GM18867 (cell line): ENCODE results near the gene MYBPH.

Experiments used
- ATAC-seq: cut with Tn5 transposase; IDR thresholded peaks from one replicate; pipeline ENCODE4 v1.9.1; 2021; ENCODE audit warnings: mild to moderate bottlenecking, moderate library complexity; ENCODE audit not compliant: unreplicated experiment

MYBPH gene

GRCh38 chr1:203175237-203175826, at the start of gene MYBPH:
MYBPH (minus strand) TSS chr1:203175826; CDS start chr1:203175755, 71 bp downstream.
- no peak for ATAC-seq

DNA sequence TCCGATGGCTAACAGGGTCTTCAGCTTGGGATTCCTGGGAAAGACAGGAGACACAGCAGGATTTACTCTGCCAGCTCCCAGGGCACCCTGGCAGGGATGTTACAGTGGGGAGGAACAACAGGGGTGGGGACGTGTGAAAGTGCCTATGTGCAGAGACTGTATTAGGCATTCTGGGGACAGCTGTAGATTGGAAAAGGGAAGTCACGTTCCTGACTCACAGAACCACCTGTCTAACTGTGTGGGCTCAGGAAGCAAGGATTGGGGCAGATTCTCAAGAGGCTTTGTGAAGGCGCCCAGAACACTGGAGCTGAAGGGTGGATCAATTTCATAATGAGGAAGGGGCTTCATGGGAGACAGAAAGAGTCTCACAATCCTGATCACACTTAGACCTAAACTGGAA, 49.4 kb upstream of the MYBPH start:
- no peak for ATAC-seq

GRCh38 chr1:203223012-203223775, 47.6 kb upstream of the MYBPH start:
- no peak for ATAC-seq

DNA sequence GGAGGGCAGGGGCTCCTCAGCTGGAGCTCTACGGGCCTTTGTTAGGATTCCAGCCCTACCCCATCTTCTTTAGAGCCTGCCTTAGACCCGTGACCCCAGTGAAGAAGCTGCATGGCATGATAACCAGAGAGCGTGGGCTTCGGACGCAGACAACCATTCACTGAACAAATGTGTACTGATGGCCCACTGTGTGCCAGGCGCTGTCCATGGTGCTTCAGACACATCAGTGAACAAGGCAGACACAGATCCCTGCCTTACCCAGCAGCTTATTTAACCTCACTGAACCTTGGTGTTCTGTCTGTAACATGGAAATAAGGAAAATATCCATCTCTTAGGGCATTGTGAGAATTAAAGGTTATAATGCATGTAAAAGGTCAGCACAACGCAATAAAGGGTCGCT, 44.3 kb upstream of the MYBPH start:
- ATAC-seq: no peak

DNA sequence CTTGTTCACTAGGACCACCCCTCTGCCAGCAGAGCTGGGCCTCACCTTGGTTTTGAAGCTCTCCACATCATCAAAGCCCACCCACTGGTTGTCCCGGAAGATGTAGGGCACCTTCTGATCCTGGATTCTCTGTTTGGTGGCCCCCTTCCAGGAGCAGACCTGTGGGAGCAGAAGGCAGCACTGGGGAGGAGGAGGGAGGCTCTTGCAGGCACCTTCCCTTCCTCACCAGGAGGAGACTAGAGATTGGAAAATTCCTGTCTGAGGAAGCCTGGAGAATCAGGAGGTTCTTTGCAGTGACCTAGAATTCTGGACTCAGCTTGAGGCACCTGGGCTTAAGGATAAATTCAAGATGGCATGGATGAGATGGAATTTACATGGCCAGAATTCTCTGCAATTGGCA, 43.5 kb upstream of the MYBPH start:
- ATAC-seq: no peak

DNA sequence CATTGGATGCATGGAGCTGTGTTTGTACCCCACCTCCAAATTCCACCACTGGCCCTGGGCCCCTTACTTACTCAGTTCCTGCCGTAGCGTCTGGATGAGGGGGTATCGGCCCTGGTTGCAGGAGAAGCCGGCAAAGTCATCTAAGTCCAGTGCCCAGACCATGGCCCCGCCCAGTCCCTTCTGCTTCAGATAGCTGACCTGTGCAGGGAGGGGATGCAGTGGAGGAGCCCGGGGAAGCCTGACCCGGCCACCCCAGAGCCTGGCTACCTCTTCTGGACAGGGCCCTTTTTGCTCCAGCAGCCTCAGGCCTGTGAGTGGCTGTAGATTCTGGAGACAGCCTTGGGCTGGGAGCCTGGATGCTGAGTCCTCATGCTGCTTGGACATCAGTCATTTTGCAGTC, 42.0 kb upstream of the MYBPH start:
- no peak for ATAC-seq

DNA sequence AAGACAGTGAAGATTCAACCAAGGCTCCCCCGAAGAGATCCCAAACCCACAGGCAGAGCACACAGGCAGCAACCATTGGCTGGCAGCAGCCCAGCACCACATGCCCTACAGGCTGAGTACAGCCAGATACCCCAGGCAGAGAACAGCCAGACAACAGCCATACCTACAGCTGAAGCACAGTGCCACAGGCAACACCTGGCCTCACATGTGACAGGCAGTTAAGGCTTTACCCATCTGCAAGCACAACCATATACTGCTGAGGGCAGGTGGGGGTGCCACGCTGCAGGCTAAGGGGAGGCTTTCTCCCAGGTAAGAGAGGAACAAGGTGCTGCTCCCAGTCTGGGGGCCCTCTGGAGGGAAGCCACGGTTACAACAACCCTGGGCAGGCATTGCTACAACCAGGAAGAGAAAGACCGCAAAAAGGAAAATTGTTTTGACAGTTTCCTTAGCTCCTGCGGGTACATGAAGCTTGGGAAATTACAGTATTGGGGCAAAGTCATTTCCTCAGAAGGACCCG, 41.6 kb upstream of the MYBPH start:
- ATAC-seq: no peak

GRCh38 chr1:203216274-203217138, 40.9 kb upstream of the MYBPH start:
- no peak for ATAC-seq

DNA sequence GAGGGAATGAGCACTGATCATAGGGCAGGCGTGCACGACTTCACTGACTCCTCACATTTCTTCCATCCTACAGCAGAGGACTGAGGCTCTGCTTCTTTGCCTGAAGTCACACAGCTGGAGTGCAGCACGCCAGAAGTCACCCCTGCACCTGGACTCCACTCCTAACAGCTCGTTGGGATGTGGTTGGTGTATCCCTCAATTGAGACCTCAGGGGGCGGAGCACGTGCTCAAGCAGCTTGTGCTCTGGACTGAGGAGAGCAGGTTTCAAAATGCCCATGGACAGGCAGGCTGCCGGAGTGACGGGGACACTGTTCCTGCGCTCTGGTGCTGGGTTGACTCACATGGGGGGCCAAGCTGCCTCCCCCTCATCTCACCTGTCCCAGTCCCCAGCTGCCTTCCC, 39.9 kb upstream of the MYBPH start:
- no peak for ATAC-seq

- ATAC-seq: no peak
These were observed 39.2 kb upstream of the MYBPH start for GRCh38 chr1:203214871-203215270.

- no peak for ATAC-seq
These were observed 37.5 kb upstream of the MYBPH start for GRCh38 chr1:203213126-203213525.

DNA sequence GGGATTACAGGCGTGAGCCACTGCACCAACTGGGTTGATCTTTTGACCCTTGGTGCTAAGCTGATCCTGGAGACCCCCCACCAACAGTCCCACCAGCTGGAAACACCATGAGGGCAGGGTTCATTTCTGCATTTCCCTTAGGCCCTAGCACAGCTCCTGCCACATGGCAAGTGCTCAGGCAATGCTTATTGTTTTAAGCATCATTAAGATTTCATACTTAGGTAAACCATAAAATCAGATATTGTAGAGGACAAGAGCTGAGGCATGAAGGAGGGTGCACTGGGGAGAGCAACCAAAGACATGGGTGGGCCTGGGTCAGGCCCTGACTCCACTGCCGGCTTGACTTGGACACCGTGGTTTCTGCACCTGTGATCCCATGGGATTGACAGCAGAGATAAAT, 36.2 kb upstream of the MYBPH start:
- no peak for ATAC-seq

GRCh38 chr1:203210988-203211387, 35.4 kb upstream of the MYBPH start:
- no peak for ATAC-seq

GRCh38 chr1:203210350-203210749, 34.7 kb upstream of the MYBPH start:
- no peak for ATAC-seq

GRCh38 chr1:203208181-203208580, 32.6 kb upstream of the MYBPH start:
- ATAC-seq: no peak

DNA sequence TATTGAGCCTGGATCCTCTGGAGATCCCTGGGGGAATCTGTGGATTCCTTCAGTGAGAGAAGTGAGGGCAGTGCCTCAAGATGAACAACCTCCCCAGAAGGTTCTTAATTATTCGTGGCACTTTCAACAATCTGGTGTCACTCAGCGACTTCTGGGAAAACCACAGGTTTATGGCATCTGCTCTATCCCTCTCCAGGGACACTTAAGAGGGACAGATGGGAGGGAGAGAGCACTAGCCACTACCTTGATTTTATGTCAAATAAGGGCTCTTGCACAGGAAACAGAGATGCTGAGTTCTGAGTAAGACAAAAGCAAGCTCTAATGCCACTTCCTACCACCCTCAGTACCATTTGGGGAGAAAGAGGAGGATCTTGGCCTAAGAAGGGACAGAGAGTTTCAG, 32.1 kb upstream of the MYBPH start:
- no peak for ATAC-seq

DNA sequence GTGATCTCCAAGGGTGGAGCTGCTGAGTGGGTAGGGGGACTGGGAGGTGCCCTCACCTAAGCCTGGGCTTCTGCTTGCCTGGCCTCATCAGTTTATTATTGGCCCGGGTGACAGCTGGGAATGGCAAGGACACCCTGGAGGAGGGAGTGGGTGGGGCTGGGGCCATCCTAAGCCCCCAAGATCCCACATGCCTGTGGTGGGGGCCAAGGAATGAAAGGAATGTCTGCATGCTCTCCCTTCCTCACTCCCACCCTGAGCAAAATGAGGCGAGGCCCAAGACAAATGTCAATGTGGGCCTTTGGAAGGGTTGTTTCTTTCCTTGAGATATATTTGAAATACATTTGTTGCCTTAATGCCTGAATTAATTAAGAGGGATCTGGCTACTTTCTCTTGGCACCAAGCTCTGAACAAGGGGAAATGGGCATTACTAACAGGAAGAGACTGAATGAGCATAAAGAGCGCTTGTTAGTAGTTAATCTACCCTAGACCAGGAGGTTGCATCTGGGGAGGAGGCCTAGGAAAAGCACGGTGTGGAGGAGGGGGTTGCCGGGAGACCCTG, 30.6 kb upstream of the MYBPH start:
- no peak for ATAC-seq

GRCh38 chr1:203204756-203205155, 29.1 kb upstream of the MYBPH start:
- ATAC-seq: no peak

DNA sequence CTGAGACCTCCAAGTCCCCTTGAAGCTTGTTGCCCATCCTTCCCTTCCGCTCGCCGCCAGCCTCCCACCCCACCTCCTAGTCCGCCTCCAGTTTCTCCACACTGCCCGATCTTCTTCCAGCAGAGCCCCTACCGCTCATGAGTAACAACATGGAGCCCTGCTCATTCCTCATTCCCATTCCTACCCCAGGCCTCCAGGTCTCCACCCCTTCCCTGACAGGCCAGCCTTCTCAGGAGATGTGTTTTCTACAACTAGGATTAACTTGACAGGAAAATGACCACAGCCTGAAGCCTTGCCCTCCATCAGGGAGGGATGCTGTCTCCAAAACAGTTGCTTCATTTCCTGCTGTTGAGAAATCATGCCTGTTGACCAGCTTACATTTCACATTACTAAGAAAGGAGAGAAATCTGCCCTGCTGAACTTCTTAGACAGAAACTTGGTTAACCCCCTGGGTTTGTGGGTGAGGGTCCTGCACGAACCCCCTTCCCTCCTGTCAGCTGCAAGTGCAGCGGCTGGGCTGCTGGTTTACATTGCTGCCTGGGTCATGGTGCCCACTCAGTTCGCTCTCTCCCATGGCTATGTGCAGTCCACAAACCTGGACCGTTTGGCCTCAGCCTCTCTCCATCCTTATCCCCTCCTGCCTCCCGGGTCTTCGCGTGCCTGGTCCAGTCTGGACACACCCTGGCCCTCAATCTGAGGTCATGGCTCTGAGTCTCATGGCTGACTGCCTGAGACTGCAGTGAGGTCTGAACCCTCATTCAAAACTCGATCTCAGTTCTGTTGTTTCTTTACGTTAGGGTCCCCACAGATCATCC, 27.0 kb upstream of the MYBPH start:
- no peak for ATAC-seq

GRCh38 chr1:203201516-203202205, 26.0 kb upstream of the MYBPH start:
- ATAC-seq: no peak
